HG03354 (cell line): ENCODE measurements around the gene CLEC18A.
"Not testable (repeated sequence)": the region's sequence is repeated elsewhere in the genome, so short reads cannot be mapped to it uniquely, and the experiment has no call there.

Experiments used
- ATAC-seq: cut with Tn5 transposase; IDR thresholded peaks from one replicate; pipeline ENCODE4 v1.9.1; 2021; ENCODE audit warnings: mild to moderate bottlenecking; ENCODE audit not compliant: unreplicated experiment, poor library complexity, severe bottlenecking

The CLEC18A gene

GRCh38 chr16:69942627-69943170 is 8.4 kb upstream of the CLEC18A start:
- ATAC-seq: no peak

- not testable (repeated sequence) for ATAC-seq
Measured at GRCh38 chr16:69943241-69944036, 7.7 kb upstream of the CLEC18A start.

DNA sequence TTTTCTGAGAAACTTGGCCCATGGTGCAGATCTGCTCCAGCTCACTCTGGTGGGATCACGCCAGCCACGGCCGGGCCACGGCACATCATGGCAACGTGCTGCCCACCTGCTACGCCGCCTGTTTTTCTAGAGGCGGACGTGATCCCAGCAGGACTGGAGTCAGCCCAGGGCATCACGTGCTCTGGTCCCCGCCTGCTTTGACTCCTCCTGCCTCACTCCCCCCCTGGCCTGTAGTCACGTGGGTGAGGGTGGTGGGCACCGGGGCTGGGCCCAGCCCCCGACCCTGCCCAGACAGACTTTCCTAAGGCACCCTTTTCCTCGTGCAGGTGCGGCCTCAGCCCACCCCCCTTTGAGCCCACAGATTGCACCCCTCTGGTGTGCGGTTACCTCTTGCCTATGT is 723 bp upstream of the CLEC18A start:
- ATAC-seq: not testable (repeated sequence)

DNA sequence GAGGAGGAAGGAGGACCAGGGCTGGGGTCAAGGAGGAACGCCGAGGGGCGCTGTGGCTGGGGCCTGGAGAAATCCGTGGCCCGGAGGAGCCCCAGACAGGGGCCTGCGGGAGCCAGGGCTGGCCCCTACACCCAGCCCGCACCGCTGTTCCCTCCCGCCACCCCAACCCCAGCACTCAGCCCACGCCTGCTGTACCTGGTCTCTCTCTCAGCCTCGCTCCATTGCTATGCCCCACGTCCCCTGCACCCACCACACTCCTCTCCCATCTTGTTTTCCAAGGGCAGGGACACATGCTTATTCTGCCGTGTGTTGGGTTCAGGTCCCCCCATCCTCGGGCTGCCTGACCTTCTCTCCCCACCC is 518 bp downstream of the CLEC18A start:
- ATAC-seq: not testable (repeated sequence)

DNA sequence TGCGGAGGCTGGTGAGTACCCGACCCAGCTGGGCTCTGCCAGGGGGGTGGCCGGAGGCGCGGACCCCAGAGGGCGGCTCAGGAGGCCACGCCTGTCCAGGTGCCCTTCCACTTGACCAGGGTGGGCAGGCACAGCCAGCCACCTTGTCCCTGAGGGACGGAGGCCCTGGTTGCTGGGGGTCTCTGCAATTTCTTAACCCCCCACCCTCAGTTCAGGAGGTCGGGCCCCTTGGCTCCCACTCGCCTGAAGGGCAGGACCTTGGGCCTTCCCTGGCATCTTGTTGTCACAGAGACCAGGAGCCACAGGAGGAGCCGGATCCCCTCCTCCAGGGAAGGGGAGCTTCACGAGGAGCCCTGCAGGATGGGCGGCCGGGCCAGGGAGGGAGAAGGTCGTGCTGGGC is 982 bp downstream of the CLEC18A start:
- ATAC-seq: not testable (repeated sequence)

DNA sequence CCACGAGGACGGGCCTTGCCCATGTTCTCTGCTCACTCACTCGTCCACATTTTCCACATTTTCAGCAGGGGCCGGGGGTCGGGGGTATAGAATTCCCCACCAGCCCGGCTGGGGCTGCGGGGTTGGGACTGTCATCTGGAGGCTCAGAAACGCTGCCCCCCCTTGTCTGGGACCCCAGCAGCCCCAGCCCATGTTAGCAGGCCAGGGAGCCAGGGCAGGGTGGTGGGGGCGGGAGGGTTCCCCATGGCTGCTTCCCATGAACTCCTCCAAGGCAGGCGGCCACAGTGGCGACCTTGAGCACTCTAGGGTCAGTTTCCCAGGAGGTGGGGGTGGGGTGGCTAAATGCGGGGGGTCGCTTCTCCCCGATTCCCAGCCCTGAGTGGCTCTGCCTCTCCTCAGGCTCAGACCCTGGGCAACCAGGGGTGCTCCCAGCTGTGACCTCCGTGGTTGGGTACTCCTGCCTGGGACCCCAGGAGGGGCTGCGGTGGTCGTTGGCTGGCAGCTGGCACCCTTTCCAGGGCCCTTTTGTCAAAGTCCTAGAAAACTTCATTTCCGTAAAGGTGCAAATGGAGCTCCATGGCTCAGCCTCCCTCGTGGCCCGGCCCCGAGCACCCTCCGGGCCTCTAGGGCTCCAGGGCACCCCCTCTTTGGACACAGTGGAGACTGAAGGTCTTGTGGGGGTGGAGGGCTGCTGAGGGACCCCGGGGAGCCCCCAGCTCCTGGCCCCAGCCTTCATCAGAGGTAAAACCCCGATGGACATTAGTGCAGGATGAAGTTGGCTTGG is 1.6 kb downstream of the CLEC18A start:
- not testable (repeated sequence) for ATAC-seq

DNA sequence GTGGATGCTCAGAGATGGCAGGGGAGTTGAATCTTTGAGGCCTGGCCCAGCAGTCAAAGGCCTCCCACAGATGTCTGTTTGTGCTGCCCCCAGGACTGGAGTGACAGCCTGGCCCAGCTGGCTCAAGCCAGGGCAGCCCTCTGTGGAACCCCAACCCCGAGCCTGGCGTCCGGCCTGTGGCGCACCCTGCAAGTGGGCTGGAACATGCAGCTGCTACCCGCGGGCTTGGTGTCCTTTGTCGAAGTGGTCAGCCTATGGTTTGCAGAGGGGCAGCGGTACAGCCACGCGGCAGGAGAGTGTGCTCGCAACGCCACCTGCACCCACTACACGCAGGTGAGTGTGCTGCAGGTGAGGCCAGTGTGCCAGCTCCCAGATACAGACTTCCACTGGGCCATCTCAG is 3.1 kb downstream of the CLEC18A start:
- ATAC-seq: not testable (repeated sequence)

- not testable (repeated sequence) for ATAC-seq
Measured at GRCh38 chr16:69963312-69963711, 12.2 kb downstream of the CLEC18A start.

GRCh38 chr16:69964960-69965660 is 14.0 kb downstream of the CLEC18A start:
- not testable (repeated sequence) for ATAC-seq

DNA sequence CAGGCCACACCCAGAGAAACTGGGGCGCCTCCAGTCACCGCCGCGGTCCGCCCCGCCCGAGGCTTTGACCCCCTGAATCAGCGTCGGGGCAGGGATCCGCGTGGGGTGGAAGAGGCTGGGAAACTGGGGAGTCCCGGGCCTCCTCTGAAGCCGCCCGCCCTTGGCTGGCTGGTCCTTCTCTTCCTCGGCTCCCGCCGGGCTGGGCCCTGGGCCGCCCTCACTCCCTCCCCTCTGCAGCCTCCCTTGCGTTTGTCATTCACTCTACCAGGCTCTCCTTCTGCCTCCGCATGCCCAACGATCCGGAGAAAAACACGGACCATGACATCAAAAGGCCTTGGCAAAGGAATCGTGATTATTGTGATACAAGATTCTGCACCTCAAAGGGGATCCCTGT is 14.5 kb downstream of the CLEC18A start:
- not testable (repeated sequence) for ATAC-seq

GRCh38 chr16:69967688-69968087 is 16.6 kb downstream of the CLEC18A start:
- not testable (repeated sequence) for ATAC-seq

- not testable (repeated sequence) for ATAC-seq
Measured at GRCh38 chr16:69968125-69968524, 17.0 kb downstream of the CLEC18A start.

DNA sequence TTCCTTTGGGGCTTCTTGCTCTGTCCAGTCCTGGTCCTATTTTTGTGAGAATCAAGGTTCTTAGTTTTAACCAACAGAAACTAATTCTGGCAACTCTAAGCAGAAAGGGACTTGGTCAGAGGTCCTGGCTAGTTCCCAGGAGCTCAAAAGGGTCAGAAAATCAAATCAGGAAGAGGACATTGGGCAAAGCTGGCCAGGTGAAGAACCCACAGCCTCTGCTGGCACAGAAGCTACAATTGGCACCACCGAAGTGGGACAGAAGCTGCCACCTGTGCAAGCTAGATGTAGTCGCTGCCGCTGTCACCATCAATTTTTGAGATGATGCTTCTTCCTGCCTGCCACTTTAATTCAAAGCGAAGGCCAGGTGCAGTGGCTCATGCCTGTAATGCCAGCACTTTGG is 18.5 kb downstream of the CLEC18A start:
- ATAC-seq: not testable (repeated sequence)

DNA sequence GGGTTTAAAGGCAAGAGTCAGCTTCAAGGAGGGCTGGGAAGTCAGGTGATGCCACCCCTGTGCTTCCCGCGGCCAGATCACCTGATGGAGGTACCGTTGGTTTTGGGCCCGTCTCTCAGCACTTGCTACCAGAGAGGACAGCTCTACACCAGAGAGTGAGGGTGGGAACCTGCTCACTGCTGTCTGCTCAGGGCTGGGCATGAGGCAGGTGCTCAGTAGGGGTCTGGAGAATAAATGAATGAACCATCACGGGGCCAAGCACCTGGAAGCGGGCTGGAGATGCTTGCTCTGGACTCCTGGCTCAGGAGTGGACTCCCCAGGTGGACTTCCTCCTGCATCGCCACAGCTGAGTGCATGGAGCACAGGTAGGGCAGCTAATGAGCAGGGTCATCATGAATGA is 21.0 kb downstream of the CLEC18A start:
- ATAC-seq: not testable (repeated sequence)

DNA sequence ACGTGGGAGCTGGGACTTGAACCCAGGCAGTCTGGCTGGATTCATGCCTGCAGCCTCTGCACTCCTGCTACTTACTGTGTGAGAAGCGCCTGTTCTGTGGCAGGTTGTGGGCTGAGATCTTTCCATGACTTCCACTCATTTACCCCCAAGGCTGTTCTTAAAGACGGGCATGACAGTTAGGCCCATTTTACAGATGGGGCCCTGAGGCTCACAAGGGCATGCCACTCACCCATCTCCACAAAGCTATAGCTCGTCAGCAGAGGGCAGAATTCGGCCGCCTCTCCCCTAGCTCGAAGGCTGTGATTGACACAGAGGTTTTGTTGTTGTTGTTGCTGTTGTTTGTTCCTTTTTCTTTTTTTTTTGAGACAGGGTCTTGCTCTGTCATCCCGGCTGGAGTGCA is 21.8 kb downstream of the CLEC18A start:
- ATAC-seq: not testable (repeated sequence)

- not testable (repeated sequence) for ATAC-seq
Measured at GRCh38 chr16:69985196-69985595, 34.1 kb downstream of the CLEC18A start.

GRCh38 chr16:69997956-69998355 is 46.8 kb downstream of the CLEC18A start:
- not testable (repeated sequence) for ATAC-seq

GRCh38 chr16:69999801-70000200 is 48.7 kb downstream of the CLEC18A start:
- ATAC-seq: not testable (repeated sequence)

- ATAC-seq: not testable (repeated sequence)
Measured at GRCh38 chr16:70003511-70003910, 52.4 kb downstream of the CLEC18A start.

DNA sequence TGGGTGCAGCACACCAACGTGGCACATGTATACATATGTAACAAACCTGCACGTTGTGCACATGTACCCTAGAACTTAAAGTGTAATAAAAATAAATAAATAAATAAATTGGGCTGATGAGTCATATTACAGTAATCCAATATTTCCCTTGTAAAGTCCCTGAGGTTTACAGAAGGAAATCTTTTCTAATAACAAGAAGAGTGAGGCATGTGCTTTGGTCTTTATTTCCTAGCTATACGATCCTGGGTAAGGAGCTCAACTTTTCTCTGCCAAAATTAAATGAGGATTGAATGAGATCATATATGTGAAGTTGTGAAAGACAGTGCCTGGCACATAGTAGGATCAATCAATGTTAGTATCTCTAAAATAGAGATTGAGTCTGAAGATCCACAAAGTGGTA is 57.5 kb downstream of the CLEC18A start:
- not testable (repeated sequence) for ATAC-seq
